GM21515 (cell line): ENCODE results near the gene KLK4.
"Not testable (repeated sequence)": the region's sequence is repeated elsewhere in the genome, so short reads cannot be mapped to it uniquely, and the experiment has no call there.

Experiments used
- ATAC-seq: cut with Tn5 transposase; IDR thresholded peaks from one replicate; pipeline ENCODE4 v1.9.1; 2021; ENCODE audit not compliant: unreplicated experiment

Gene KLK4

GRCh38 chr19:50916069-50916468 is 4.9 kb upstream of the KLK4 start:
- ATAC-seq, result no peak

DNA sequence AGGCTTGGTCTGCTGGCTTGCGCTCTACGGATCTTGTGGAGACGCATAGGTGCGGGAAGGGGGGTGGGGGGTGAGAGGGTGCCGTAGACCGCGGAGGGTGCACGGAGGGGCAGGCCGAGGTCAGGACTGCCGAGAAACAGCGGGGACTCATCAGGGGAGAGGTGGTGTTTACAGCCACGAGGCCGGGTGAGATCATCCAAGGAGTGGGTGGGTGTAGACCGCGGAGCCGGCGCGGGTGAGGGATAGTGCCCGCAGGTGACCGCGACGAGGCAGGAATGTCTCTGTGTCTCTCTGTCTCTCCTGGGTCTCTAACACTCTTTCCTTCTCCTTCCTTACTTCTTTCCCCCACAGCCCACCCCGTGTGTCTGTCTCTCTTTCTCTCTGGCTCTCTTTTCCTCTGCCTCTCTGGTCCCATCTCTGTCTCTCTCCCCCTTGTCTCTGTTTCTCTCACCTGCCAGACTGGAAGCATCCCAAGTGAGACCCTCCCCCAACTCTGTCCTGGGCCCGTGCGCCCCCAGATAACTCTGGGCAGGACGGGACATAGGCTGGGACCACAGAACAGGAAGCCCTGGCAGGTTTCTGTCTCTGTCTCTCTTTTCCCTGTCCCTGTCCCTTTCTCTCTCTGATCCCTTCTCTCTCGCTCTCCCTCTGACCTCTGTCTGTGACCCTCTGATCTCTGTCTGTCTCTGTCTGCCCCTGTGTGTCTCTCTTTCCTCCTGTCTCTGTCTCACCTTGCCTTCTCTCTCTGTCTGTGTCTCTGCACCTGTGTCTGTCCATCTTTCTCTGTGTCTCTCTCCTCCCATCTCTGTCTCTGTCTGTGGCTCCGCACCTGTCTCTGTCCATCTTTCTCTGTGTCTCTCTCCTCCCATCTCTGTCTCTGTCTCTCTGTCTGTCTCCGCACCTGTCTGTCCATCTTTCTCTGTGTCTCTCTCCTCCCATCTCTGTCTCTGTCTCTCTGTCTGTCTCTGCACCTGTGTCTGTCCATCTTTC is 1.8 kb upstream of the KLK4 start:
- no peak for ATAC-seq

GRCh38 chr19:50912102-50912599 is 956 bp upstream of the KLK4 start:
- ATAC-seq, result no peak

DNA sequence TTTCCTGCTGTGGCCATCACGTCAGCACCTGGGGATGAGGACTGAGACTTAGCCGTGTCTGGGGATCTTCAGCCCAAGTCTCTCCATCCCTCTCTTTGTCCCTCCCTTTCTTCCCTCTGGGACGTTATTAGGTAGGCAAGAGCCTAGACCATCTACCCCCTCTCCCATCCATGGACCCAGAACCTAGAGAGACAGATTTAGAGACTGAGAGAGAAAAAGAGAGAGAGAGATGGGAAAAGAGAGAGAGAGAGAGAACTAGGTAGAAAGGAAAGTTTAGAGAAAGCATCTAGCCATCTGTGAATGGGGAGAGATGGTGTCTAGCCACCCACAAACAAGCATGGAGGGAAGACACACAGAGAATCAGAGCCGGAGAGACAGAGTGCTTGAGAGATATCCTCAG is 473 bp downstream of the KLK4 start:
- no peak for ATAC-seq

DNA sequence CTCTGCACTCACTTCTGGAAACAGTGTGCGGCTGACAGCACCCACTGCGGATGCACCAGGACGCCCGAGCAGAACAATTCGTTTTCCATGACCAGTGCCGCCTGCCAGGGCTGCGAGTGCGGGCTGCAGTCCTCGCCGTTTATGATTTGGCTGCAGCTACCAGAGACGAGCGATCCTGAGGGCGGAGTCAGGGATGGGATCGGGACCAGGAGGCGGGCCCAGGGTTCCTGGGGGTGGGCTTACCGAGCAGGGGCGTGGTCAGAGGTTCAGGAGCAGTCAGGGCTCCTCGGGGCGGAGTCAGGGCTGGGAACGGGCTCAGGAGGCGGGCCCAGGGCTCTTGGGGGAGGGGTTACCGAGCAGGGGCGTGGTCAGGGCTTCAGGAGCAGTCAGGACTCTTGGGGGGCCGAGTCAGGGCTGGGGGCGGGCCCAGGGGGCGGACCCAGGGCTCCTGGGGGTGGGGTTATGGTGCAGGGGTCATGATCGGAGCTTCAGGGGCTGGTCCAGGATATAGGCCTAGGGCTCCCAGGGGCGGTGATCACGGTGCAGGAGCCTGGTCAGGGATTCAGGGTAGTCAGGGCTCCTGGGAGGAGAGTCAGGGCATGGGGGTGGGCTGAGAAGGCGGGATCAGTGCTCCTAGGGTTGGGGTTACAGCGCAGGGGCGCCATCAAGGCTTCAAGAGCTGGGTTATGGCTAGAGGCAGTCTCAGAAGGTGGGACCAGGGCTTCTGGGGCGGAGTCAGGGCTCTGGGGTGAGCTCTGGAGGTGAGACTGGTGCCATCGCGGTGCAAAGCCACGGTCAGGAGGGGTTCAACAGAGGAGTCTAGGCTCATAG is 1.7 kb downstream of the KLK4 start:
- no peak for ATAC-seq

DNA sequence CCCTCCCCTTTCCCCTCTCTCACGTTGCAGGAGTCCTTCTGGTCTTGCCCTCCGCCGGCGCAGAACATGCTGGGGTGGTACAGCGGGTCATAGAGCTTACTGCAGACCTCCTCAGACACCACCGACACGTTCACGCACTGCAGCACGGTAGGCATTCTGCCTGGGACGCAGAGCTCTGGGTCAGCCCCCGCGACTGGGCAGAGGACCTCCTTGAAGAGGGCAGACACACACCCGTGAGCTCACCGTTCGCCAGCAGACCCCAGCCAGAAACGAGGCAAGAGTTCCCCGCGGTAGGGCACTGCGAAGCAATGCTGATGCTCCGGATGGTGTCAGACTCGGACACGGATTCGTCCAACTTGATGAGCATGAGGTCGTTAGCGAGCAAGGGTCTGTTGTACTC is 2.9 kb downstream of the KLK4 start:
- no peak for ATAC-seq

DNA sequence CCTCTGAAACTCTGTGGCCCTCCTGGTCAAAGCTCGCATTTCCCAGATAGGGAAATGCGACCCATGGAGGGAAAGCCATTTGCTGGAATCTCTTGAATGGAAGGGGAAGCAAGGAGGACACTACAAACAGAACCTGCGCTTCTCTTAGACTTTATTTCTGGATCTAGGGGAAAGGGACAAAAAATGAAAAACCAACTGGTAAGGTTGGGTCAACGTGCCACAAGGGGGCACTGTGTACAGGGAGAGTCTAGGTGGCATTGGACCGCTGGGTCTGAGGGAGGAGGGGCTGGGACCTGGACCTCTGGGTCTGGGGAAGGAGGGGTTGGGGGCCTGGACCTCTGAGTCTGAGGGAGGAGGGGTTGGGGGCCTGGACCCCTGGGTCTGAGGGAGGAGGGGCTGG is 5.0 kb downstream of the KLK4 start:
- ATAC-seq, result no peak

DNA sequence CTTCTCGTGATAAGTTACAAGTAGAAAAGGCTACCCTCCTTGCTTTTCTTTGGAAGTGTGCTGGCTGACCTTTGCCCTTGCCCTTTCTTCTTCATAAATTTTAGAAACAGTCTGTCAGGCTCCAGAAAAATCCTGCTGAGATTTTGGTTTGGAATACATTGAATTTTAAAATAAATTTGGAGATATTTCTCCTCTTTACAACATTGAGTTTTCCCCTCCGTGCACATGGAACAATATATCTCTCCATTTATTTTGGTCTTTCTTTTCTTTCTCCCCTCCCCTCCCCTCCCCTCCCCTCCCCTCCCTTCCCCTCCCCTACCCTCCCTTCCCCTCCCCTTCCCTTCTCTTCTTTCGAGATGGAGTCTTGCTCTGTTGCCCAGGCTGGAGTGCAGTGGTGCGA is 8.6 kb downstream of the KLK4 start:
- ATAC-seq, result no peak

GRCh38 chr19:50899569-50899968 is 11.6 kb downstream of the KLK4 start:
- ATAC-seq, result no peak

- no peak for ATAC-seq
These were observed 13.2 kb downstream of the KLK4 start for GRCh38 chr19:50898018-50898417.

DNA sequence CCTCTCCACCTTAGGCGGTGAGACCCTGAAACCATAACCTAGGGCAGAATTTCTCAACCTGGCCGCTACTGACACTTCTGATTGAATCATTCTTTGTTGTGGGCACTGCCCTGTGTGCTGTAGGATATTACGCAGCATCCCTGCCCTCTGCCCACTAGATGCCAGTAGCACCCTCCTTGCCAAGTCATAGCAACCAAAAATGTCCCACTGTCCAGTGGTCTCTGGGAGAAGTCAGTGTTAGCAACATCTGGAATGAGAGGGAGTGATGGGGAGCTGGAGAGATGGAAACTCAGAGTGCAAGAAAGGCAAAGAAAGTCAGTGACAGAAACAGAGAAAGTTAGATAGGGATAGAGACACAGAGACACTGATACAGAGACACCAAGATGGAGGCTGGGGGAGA is 13.6 kb downstream of the KLK4 start:
- no peak for ATAC-seq

- ATAC-seq, result peak; percentile 28
These were observed 14.0 kb downstream of the KLK4 start for GRCh38 chr19:50897191-50897607.

GRCh38 chr19:50896591-50897190 is 14.5 kb downstream of the KLK4 start:
- ATAC-seq, result peak; percentile 74

GRCh38 chr19:50896089-50896590 is 15.1 kb downstream of the KLK4 start:
- ATAC-seq, result not testable (repeated sequence)

- no peak for ATAC-seq
These were observed 16.5 kb downstream of the KLK4 start for GRCh38 chr19:50894478-50895356.

DNA sequence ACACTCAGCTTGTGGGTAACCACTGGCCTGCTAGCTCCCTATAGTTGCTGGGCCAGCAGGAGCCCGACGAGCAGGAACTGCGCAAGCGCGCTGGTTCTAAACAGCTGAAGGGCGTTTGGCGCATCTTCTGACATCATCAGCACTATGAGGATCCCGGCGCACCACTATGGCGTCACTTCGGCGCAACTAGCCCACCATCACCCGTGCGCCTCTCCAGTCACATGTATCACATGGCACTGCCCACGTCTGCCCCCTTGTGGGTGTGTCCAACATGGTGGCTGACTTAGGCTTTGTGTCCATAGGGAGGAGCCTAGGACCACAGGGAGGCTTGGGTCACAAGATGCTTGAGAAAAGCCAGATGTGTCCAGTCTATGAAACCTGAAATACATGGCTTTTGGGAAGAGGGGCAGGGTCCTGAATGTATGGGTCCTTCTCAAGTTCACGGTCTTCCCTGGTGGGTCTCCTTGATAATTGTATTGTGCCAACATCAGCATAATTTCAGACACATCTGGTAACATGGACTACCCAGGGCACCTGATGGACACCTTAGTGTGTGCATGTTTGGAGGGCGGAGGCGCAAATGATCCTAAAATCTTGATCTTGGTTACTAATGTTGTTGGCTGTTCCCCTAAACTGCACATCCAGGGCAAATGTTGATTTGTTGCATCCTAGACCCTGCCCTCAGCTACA is 18.0 kb downstream of the KLK4 start:
- no peak for ATAC-seq

DNA sequence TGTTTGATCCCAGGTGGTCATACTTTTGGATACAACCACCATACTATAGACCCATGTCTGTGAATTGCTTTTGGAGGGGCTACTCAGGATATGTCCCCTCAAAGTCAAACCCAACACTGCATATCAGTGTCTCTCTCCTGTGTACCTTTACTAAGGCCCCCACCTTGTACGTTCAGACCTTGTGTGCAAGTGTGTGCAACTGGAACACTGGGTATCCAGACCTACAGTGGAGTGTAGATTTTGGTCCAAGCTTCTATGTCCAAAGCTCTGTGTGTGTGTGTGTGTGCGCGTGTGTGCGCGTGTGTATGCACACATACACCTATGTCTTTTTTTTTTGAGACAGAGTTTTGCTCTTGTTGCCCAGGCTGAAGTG is 20.0 kb downstream of the KLK4 start:
- ATAC-seq, result no peak

GRCh38 chr19:50890422-50891252 is 20.6 kb downstream of the KLK4 start:
- no peak for ATAC-seq

DNA sequence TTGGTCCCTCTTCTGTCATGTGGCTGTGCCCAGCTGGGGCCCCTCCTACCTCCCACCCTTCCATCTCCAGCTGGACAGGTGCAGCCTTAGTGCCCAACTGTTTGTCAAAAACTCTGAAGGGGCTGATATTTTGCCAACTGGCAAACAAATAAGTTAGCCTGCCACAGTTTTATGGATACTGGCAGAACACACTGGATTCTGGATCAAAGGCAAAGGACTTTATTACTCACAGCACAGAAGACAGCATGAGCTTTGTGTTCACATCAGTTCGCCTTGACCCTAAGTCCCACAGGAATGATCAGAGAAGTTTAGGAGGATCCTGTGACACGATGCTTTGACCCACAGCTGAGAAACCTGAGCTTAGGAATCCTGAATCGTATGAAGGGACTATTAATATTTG is 21.6 kb downstream of the KLK4 start:
- no peak for ATAC-seq
